ENCODE measurements around the gene MYRFL.
"Not testable (repeated sequence)": the region's sequence is repeated elsewhere in the genome, so short reads cannot be mapped to it uniquely, and the experiment has no call there.

Gene MYRFL

GRCh38 chr12:69844416-69844815 lies 19.4 kb downstream of the MYRFL start:
- no peak for DNase-seq

- DNase-seq, result no peak
These were observed 19.8 kb downstream of the MYRFL start for GRCh38 chr12:69844836-69845235.

GRCh38 chr12:69846976-69847375 lies 21.9 kb downstream of the MYRFL start:
- DNase-seq, result no peak

- DNase-seq, result no peak
These were observed 26.9 kb downstream of the MYRFL start for GRCh38 chr12:69851976-69852375.

GRCh38 chr12:69853176-69853961 lies 28.3 kb downstream of the MYRFL start:
- DNase-seq, result not testable (repeated sequence)

- no peak for DNase-seq
These were observed 41.7 kb downstream of the MYRFL start for GRCh38 chr12:69866698-69867097.

GRCh38 chr12:69868695-69869094 lies 43.7 kb downstream of the MYRFL start:
- no peak for DNase-seq

- DNase-seq, result no peak
These were observed 47.8 kb downstream of the MYRFL start for GRCh38 chr12:69872804-69873203.

GRCh38 chr12:69873429-69873828 lies 48.4 kb downstream of the MYRFL start:
- no peak for DNase-seq

- no peak for DNase-seq
These were observed 49.6 kb downstream of the MYRFL start for GRCh38 chr12:69874606-69875005.

- no peak for DNase-seq
These were observed 50.4 kb downstream of the MYRFL start for GRCh38 chr12:69875416-69875935.

- DNase-seq, result peak; percentile 60
These were observed 54.3 kb downstream of the MYRFL start for GRCh38 chr12:69879007-69879960.

- no peak for DNase-seq
These were observed 55.5 kb downstream of the MYRFL start for GRCh38 chr12:69880571-69880970.

- no peak for DNase-seq
These were observed 56.7 kb downstream of the MYRFL start for GRCh38 chr12:69881771-69882170.

- no peak for DNase-seq
These were observed 59.4 kb downstream of the MYRFL start for GRCh38 chr12:69884386-69884785.

GRCh38 chr12:69885658-69886057 lies 60.6 kb downstream of the MYRFL start:
- DNase-seq, result no peak

- DNase-seq, result no peak
These were observed 61.1 kb downstream of the MYRFL start for GRCh38 chr12:69886109-69886508.

GRCh38 chr12:69886715-69887114 lies 61.7 kb downstream of the MYRFL start:
- no peak for DNase-seq

GRCh38 chr12:69888901-69889300 lies 63.9 kb downstream of the MYRFL start:
- no peak for DNase-seq

GRCh38 chr12:69894800-69895383 lies 69.9 kb downstream of the MYRFL start:
- no peak for DNase-seq

GRCh38 chr12:69896653-69897381 lies 71.8 kb downstream of the MYRFL start:
- no peak for DNase-seq

- no peak for DNase-seq
These were observed 72.7 kb downstream of the MYRFL start for GRCh38 chr12:69897744-69898143.

- no peak for DNase-seq
These were observed 73.2 kb downstream of the MYRFL start for GRCh38 chr12:69898236-69898635.
